Measurements from ENCODE around the gene RAVER2.
"Not testable (repeated sequence)": the region's sequence is repeated elsewhere in the genome, so short reads cannot be mapped to it uniquely, and the experiment has no call there.

RAVER2 gene

DNA sequence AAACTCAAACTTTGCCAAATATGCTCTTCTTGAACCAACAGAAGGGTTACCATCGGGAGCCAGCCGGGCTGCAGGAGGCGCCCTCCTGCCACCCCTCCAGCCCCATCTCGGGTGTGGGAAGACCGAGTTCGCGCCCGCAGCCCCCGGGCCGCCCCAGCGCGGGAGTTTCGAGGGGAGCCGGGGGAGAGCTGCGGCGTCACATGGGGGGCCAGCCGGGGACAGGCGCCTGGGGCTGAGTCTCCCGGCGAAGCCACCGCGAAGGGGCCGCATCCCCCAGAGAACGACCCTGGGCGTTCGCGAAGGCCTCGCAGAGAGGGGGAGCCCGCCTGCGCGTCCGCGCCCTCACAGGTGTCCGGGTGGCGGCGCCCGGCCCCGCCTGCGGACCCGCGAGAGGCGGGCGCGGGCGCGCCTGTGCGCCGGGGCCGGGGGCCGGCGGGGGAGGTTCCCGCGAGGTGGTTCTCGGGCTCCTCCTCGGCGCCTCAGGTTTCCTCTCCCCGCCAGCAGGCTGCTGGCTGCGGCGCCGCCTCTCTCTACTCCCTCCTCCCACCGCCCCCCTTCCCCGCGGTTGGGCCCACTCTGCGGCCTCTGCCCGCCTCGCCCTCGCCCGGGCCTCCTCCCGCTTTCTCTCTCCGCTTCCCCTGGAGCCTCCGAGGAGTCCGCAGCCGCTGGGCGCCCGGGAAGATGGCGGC, at the start of gene RAVER2:
RAVER2 (plus strand) TSS at position 584 of the 689 bp plus-strand sequence; CDS start at position 682, 98 bp downstream.
- peak within 1 kb of the TSS; percentile 6 for H3K27ac ChIP-seq
- peaks cover 18% of the 10 kb centered on the region for H3K27me3 ChIP-seq
- H3K9me3 ChIP-seq = no peaks in the 10 kb centered on the region
- H3K36me3 ChIP-seq = no peaks in the 10 kb centered on the region
- peak within 1 kb of the TSS; percentile 58 to 72 for H3K4me3 ChIP-seq (ENCODE audit: low read depth in 1 of 2, low read length in 1 of 2)
- TF ChIP-seq CTCF (IDR thresholded peaks at IDR 0.05) = no peak
- peaks cover 21 to 25% of the 10 kb centered on the region in 2 experiments for H3K4me1 ChIP-seq (ENCODE audit: control insufficient read depth in 1 of 2, insufficient read depth in 1 of 2, low read depth in 1 of 2, low read length in 1 of 2)

DNA sequence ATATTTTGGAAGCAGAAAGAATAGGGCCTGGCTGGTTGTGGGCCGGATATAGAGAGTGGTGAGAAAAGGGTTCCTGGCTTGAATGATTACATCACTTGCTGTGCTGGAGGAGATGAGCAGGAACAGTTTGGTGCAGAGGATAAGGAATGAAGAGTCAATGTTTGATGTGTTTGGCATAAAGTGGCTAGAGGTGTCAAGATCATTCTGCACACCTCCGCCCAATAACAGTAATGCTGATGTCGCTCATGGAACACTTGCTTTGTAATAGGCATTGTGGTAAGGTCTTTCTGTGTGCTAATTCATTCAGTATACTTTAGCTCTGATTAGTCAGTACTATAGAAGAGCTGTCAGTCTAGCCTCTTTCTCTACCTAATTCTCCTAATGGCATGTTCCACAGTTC, 48.0 kb upstream of the RAVER2 start:
- Histone ChIP-seq H3K4me1 (ENCODE audit: control insufficient read depth in 1 of 2, insufficient read depth in 1 of 2, low read depth in 1 of 2, low read length in 1 of 2) (peaks cover 0 to 10% of the 10 kb centered on the region in 2 experiments), H3K27ac (no peak overlapping the region), H3K27me3 (no peaks in the 10 kb centered on the region), H3K36me3 (no peaks in the 10 kb centered on the region), H3K9me3 (no peaks in the 10 kb centered on the region), H3K4me3 (ENCODE audit: low read depth in 1 of 2, low read length in 1 of 2) (no peak overlapping the region)
- no peak for TF ChIP-seq CTCF (IDR thresholded peaks at IDR 0.05)

DNA sequence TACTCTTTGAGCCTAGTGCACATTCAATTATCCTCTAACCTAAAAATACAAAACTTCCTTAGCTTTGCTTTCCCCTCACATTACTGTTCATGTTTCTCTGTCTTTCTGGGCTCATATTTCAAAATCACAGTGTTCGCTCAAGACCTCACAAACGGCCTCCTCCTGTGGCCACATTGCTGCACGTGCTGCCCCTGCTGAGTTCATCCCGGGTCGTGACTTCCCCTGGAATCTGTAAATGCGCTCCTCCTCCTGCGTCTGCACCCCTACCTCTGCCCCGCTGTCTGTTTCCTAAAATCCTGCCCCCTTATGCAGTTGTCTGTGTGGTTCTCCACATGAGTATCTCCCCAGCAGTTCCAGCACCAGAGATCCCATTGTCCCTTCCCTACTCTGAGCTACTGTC, 45.5 kb upstream of the RAVER2 start:
- no peak for TF ChIP-seq CTCF (IDR thresholded peaks at IDR 0.05)
- H3K4me3 ChIP-seq (ENCODE audit: low read depth in 1 of 2, low read length in 1 of 2) = no peak overlapping the region
- peaks cover 0 to 10% of the 10 kb centered on the region in 2 experiments for H3K4me1 ChIP-seq (ENCODE audit: control insufficient read depth in 1 of 2, insufficient read depth in 1 of 2, low read depth in 1 of 2, low read length in 1 of 2)
- no peaks in the 10 kb centered on the region for H3K9me3 ChIP-seq
- H3K27me3 ChIP-seq = no peaks in the 10 kb centered on the region
- H3K36me3 ChIP-seq = no peaks in the 10 kb centered on the region
- no peak overlapping the region for H3K27ac ChIP-seq

- Histone ChIP-seq H3K27ac (no peak overlapping the region), H3K9me3 (no peaks in the 10 kb centered on the region), H3K36me3 (no peaks in the 10 kb centered on the region), H3K4me1 (ENCODE audit: control insufficient read depth in 1 of 2, insufficient read depth in 1 of 2, low read depth in 1 of 2, low read length in 1 of 2) (peaks cover 0 to 10% of the 10 kb centered on the region in 2 experiments), H3K27me3 (no peaks in the 10 kb centered on the region), H3K4me3 (ENCODE audit: low read depth in 1 of 2, low read length in 1 of 2) (no peak overlapping the region)
- TF ChIP-seq CTCF (IDR thresholded peaks at IDR 0.05) = no peak
Measured at GRCh38 chr1:64701071-64701470, 43.8 kb upstream of the RAVER2 start.

DNA sequence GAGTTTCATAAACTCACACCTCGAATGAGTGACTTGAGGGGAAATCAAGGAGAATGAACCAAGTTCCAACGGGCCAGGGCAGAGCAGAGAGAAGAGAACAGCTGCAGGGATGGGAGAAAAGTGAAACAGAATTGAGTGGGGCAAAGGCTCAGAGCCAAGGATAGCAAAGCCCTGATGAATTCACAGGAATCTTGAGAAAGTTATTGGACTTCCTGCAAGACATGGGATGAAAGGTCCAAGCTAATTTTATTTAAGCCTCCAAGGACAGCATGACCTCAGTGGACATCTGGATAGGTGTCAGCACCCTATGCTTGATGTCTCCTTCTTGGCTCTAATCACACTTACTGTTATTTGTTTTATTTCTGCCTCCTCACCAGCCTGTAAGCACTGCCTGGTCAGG, 43.0 kb upstream of the RAVER2 start:
- no peak overlapping the region for H3K27ac ChIP-seq
- no peak for TF ChIP-seq CTCF (IDR thresholded peaks at IDR 0.05)
- no peaks in the 10 kb centered on the region for H3K27me3 ChIP-seq
- H3K36me3 ChIP-seq = no peaks in the 10 kb centered on the region
- H3K4me3 ChIP-seq (ENCODE audit: low read depth in 1 of 2, low read length in 1 of 2) = no peak overlapping the region
- no peaks in the 10 kb centered on the region for H3K9me3 ChIP-seq
- H3K4me1 ChIP-seq (ENCODE audit: control insufficient read depth in 1 of 2, insufficient read depth in 1 of 2, low read depth in 1 of 2, low read length in 1 of 2) = peaks cover 0 to 4% of the 10 kb centered on the region in 2 experiments

- not testable (repeated sequence) for H3K27ac ChIP-seq; H3K4me1 ChIP-seq (ENCODE audit: control insufficient read depth in 1 of 2, insufficient read depth in 1 of 2, low read depth in 1 of 2, low read length in 1 of 2); H3K27me3 ChIP-seq; H3K9me3 ChIP-seq; H3K36me3 ChIP-seq; H3K4me3 ChIP-seq (ENCODE audit: low read depth in 1 of 2, low read length in 1 of 2)
Measured at GRCh38 chr1:64702670-64703069, 42.2 kb upstream of the RAVER2 start.
